ENCODE data around the gene MVB12B.

Gene MVB12B

DNA sequence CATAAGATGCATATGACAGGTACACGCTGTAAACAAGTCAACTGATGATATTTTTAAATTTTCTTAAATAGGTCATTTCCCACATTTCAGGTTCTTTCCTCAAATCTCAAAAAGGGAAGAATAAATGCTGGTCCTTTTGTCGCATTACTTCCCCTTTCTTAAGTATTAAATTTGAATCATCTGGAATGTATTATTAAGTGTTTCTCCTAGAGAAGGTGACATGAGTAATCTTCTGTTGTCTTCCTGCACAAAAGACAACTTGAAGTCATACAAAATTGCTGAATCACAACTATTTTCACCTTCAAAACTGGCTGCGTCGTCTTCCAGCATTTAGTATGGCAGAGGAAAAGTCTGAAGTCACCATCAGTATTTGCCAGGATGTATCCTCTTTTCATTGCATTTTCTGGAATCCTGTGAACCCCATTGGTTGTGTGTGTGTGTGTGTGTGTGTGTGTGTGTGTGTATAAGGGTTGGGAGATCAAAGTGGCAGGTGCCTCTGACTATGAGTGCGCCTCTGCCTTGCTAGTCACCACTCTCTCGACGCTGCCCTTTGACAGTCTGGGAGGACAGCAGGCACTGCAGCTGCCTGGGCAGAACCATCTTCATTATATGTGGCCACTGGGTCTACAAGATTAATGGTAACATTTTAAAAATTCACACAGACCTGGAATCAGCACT is 86.9 kb downstream of the MVB12B start:
- Mint-ChIP-seq H3K9me3 (no peaks in the 10 kb centered on the region), H3K4me3 (no peak overlapping the region), H3K27me3 (ENCODE audit: low read depth) (peaks cover 20% of the 10 kb centered on the region), H3K4me1 (ENCODE audit: low read depth) (peaks cover 41% of the 10 kb centered on the region), H3K36me3 (ENCODE audit: low read depth) (peaks cover 8% of the 10 kb centered on the region), H3K27ac (no peak overlapping the region)
- no peak for DNase-seq (ENCODE audit: low spot score)

DNA sequence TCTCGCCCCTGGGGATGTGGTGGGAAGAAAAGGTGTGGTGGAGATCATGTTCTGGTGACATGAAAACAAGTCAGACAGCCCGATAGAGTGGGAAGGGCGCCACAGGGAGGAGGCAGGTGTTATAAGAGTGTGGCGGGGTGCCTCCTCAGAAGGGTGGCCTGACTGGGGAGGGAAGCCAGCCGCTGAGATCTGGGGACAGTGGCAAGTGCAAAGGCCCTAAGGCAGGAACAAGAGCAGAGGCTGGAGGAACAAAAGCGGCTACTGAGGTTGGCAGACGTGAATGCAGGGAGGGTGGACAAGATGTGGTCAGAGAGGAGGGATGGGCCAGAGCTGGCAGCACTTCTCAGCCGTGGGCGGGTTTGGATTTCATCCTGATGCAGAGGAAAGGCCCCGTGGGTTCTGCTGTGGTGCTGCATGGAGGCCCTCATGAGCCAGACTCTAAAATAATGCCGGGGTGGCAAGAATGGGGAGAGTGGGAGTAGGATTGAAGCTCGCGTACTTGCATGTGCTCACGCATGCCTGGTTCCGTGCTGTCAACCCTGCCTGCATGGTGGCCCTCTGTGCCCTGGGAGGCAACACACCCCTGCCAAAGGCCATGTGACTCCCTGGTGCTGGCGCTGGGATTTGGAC is 89.2 kb downstream of the MVB12B start:
- H3K4me3 Mint-ChIP-seq = no peak overlapping the region
- no peak for DNase-seq (ENCODE audit: low spot score)
- peaks cover 4% of the 10 kb centered on the region for H3K36me3 Mint-ChIP-seq (ENCODE audit: low read depth)
- peaks cover 38% of the 10 kb centered on the region for H3K4me1 Mint-ChIP-seq (ENCODE audit: low read depth)
- no peaks in the 10 kb centered on the region for H3K9me3 Mint-ChIP-seq
- H3K27ac Mint-ChIP-seq = peak overlapping the region; percentile 37
- H3K27me3 Mint-ChIP-seq (ENCODE audit: low read depth) = peaks cover 31% of the 10 kb centered on the region

DNA sequence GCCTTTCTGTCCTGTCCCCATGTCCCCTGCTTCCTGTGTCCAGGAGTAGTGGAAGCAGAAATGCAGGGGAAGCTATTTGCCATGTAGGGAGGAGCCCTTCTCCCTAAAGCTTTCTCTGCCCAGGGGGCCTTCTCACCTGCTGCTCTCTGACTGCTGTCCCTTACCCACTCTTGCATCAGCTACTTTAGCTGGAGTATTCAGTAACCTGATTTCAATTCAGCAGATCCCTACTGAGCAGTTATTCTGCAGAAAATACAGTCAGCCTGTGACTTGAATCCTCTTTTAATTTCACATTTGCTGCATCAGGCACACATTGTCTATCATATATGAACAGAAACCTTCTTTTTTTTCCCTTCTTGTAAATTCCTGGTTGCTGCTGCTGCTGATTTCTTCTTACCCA is 90.4 kb downstream of the MVB12B start:
- Mint-ChIP-seq H3K4me3 (no peak overlapping the region), H3K27ac (no peak overlapping the region), H3K27me3 (ENCODE audit: low read depth) (peaks cover 39% of the 10 kb centered on the region), H3K9me3 (no peaks in the 10 kb centered on the region), H3K36me3 (ENCODE audit: low read depth) (peaks cover 4% of the 10 kb centered on the region), H3K4me1 (ENCODE audit: low read depth) (peaks cover 31% of the 10 kb centered on the region)
- no peak for DNase-seq (ENCODE audit: low spot score)

DNA sequence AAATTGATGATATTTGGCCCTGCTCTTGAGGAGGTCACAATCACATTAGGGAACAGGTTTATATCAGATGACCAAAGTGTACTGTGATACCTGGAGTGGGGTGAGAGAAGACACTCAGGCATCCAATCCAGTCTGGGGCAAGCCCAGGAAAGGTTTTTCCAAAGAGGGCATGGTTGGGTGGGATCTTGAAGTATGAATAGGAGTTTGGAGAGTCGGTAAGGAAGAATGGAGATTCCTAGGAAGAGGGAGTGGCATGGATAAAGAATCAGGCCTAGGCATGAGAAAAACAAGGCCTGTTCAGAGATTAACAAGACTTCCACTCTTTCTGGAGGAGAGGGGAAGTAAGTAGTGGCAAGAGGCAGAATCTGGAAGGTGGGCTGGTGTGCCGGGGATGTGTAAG is 91.1 kb downstream of the MVB12B start:
- Mint-ChIP-seq H3K4me3 (no peak overlapping the region), H3K27me3 (ENCODE audit: low read depth) (peaks cover 39% of the 10 kb centered on the region), H3K4me1 (ENCODE audit: low read depth) (peaks cover 27% of the 10 kb centered on the region), H3K36me3 (ENCODE audit: low read depth) (peaks cover 4% of the 10 kb centered on the region), H3K9me3 (no peaks in the 10 kb centered on the region), H3K27ac (no peak overlapping the region)
- DNase-seq (ENCODE audit: low spot score) = no peak

DNA sequence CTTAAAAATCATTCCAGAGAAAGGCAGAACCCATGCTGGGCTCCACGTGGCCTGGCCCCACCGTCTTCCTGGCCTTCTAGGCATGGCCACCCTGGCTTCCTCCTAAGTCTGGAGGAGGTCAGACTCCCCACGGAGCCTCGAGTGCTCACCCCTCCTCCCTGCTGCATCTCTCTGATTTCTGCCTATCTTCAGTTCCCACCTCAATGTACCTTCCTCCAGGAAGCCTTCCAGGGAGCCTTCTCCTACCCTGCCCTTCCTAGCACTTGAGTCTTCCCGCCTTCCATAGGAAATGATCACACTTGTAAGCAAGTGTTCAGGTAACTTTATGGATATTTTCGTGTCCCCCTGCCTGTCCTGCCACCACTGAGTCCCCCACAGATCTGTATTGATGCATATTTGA is 92.0 kb downstream of the MVB12B start:
- Mint-ChIP-seq H3K27ac (no peak overlapping the region), H3K27me3 (ENCODE audit: low read depth) (peaks cover 34% of the 10 kb centered on the region)

DNA sequence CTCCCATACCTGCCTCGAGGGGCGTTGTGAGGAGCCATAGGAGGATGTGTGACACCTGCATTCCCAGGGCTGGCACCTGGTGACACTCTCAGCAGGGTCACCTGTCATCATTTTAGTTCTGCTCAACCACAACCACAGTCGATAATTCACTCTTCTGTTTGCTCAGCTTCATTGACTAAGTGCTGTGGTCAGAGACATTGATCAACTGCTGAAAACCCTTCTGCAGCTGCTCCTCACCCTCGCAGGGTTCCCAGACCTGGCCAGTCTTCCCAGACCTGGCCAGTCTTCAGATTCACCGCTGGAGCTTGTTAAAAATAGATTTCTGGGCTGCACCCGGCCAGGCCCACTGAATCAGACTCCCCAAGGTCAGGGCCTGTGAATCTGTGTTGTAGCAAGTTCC is 92.8 kb downstream of the MVB12B start:
- peaks cover 4% of the 10 kb centered on the region for H3K36me3 Mint-ChIP-seq (ENCODE audit: low read depth)
- no peak overlapping the region for H3K27ac Mint-ChIP-seq
- no peak overlapping the region for H3K4me3 Mint-ChIP-seq
- peaks cover 35% of the 10 kb centered on the region for H3K27me3 Mint-ChIP-seq (ENCODE audit: low read depth)
- no peak for DNase-seq (ENCODE audit: low spot score)
- H3K9me3 Mint-ChIP-seq = no peaks in the 10 kb centered on the region
- H3K4me1 Mint-ChIP-seq (ENCODE audit: low read depth) = peaks cover 23% of the 10 kb centered on the region

More for the DNA sequence above, 92.0 kb downstream of the MVB12B start:
- H3K36me3 Mint-ChIP-seq (ENCODE audit: low read depth) = peaks cover 4% of the 10 kb centered on the region
- no peak overlapping the region for H3K4me3 Mint-ChIP-seq
- peaks cover 26% of the 10 kb centered on the region for H3K4me1 Mint-ChIP-seq (ENCODE audit: low read depth)
- no peaks in the 10 kb centered on the region for H3K9me3 Mint-ChIP-seq
- no peak for DNase-seq (ENCODE audit: low spot score)

DNA sequence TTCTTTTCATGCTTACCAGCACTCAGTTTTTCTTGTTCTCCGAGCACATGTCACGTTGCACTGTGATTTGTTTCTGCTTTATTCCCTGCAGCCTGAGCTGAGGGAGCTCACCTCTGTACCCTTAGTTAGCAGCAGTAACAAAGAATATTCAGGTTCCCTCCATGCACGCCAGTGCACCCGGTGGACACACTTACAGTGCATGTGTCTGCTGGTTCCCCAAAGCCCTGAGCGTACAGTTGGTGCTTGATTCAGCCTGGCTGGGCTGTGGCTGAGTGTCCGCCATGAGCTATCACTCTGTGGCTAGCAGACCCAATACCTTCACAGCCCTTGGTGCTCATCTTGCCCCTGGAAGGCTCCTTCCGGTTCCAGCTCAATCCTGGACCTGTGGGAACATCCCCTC is 93.5 kb downstream of the MVB12B start:
- Mint-ChIP-seq H3K4me1 (ENCODE audit: low read depth) (peaks cover 23% of the 10 kb centered on the region), H3K4me3 (no peak overlapping the region), H3K27ac (no peak overlapping the region), H3K36me3 (ENCODE audit: low read depth) (peaks cover 4% of the 10 kb centered on the region), H3K27me3 (ENCODE audit: low read depth) (peaks cover 36% of the 10 kb centered on the region), H3K9me3 (no peaks in the 10 kb centered on the region)
- no peak for DNase-seq (ENCODE audit: low spot score)

DNA sequence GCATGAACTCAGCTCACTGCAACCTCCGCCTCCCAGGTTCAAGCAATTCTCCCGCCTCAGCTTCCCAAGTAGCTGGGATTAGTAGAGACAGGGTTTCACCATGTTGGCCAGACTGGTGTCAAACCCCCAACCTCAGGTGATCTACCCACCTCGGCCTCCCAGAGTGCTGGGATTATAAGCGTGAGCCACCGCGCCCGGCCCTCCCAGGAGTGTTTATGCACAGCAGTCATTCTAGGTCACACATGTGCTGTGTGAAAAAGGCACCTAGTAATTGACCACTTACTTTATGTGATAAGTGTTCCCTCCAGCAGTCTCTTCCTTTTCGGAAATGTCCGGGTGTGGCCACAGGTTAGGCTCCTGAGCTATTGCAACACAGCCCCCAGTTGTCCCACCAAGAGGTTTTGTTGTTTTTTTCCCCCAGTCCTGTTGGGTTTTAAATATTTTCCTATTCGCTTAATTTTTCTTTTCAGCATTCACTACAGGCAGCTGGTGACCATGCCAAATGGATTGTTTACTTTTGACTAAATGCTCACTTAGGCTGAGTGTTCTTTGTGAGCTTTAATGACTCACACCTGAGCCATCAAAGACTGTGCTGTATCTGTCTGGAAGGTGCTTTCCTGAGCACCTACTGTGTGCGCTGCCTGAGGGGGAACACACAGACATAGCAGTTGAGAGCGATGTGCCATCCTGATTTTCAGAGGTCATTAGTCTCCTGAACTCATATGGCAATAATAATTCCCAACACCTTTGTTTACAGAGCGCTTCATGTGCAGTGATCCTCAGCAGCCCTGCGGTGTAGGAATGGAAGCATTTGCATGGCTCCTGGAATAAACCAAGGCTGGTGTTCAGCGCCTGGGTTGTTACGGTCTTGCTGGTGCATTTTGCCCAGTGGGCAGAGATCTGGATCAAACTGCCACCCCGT is 94.3 kb downstream of the MVB12B start:
- Mint-ChIP-seq H3K36me3 (ENCODE audit: low read depth) (peaks cover under 1% of the 10 kb centered on the region), H3K4me3 (no peak overlapping the region), H3K9me3 (no peaks in the 10 kb centered on the region), H3K27me3 (ENCODE audit: low read depth) (peaks cover 32% of the 10 kb centered on the region), H3K27ac (no peak overlapping the region), H3K4me1 (ENCODE audit: low read depth) (peaks cover 20% of the 10 kb centered on the region)
- no peak for DNase-seq (ENCODE audit: low spot score)

DNA sequence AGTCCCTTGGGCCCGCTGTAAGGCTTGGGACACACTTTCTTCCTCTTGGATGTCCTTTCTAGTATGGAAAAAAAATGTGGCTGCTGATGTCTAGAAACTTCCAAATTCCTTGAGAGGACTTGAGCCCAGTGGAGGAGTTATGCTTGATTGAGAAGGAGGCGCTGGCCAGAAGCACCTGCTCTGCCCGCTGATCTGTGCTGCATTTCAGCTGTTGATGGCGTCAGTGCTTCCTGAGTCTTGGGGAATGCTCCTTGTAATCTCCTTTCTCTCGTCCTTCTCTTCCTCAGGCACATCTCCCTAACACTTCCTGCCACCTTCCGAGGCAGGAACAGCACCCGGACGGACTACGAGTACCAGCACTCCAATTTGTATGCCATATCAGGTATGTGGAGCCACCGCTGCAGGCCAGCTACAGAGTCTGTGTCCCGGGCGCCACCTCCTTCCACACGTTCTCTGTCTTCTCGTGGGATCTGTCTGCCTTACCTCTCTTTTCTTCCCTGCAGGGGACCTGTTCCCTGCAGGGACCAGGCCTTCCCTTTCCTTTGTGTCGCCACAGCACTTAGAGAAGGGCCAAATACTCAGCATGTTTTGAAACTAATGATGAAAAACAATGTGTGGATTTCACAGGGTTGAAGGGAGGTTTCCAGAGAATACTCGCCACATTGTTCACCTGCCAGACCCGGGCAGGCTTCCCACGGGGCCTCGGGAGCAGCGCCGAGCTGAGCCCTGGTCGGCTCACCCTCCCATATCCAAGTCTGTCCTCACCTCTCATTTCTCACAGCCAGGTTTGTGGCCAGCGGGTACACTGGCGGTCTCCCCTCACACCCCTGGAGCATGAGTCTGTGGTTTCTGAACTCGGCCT is 95.2 kb downstream of the MVB12B start:
- H3K27me3 Mint-ChIP-seq (ENCODE audit: low read depth) = peaks cover 38% of the 10 kb centered on the region
- no peak overlapping the region for H3K27ac Mint-ChIP-seq
- no peak for DNase-seq (ENCODE audit: low spot score)
- H3K4me1 Mint-ChIP-seq (ENCODE audit: low read depth) = peaks cover 19% of the 10 kb centered on the region
- no peaks in the 10 kb centered on the region for H3K9me3 Mint-ChIP-seq
- H3K36me3 Mint-ChIP-seq (ENCODE audit: low read depth) = no peaks in the 10 kb centered on the region
- H3K4me3 Mint-ChIP-seq = no peak overlapping the region

DNA sequence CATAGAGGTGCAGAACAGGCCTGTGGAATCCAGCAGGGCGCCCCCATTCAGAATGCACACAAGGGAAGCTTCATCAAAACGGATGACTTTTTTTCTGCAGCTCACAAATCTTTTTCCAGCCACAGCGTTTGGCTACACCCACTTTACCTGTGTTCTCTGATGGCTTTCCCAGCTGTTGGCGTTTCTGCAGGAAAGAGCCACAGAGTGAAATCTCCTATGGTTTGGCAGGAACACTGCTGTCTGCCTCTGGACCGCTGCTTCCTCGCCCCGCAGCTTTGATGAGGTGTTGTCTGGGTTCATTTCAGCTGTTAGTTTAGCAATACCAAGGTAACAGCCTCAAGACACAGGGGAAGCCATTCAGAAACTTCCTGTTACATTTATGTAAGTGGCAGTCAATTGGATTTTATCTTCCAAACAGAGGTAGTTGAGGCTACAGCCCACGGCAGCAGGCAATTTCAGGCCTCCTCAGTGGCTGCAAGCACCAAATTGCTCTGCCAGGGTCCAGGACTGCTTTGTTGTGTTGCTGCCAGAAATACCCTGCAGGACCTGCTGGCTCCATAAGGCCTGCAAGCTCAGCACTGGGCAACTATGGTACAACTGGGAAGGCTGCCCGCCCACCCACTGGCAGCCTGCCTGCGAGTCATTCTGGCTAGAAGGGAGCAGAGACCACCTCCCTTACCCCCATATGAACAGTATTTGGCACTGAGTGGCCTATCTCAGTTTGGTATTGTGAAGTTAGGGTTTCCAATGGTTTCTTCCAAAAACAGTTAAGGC is 96.7 kb downstream of the MVB12B start:
- Mint-ChIP-seq H3K4me1 (ENCODE audit: low read depth) (peaks cover 17% of the 10 kb centered on the region), H3K9me3 (no peaks in the 10 kb centered on the region), H3K27ac (no peak overlapping the region), H3K36me3 (ENCODE audit: low read depth) (no peaks in the 10 kb centered on the region), H3K27me3 (ENCODE audit: low read depth) (peaks cover 52% of the 10 kb centered on the region), H3K4me3 (no peak overlapping the region)
- DNase-seq (ENCODE audit: low spot score) = no peak

DNA sequence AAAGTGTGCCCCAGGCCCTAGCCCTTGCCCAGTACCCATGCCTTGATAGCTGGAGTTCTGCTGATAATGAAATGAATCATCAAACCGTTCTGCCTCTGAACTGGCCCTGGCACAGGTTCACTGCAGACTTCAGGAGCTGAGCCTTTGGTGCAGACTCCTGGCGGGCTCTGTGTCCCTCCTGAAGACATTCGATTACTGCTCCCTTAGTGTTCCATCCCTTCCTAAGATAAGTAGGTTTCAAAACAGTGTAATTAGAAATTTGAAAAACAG is 97.2 kb downstream of the MVB12B start:
- H3K36me3 Mint-ChIP-seq (ENCODE audit: low read depth) = no peaks in the 10 kb centered on the region
- H3K27ac Mint-ChIP-seq = no peak overlapping the region
- H3K4me3 Mint-ChIP-seq = no peak overlapping the region
- H3K27me3 Mint-ChIP-seq (ENCODE audit: low read depth) = peaks cover 52% of the 10 kb centered on the region
- H3K4me1 Mint-ChIP-seq (ENCODE audit: low read depth) = peaks cover 17% of the 10 kb centered on the region
- DNase-seq (ENCODE audit: low spot score) = no peak
- no peaks in the 10 kb centered on the region for H3K9me3 Mint-ChIP-seq

DNA sequence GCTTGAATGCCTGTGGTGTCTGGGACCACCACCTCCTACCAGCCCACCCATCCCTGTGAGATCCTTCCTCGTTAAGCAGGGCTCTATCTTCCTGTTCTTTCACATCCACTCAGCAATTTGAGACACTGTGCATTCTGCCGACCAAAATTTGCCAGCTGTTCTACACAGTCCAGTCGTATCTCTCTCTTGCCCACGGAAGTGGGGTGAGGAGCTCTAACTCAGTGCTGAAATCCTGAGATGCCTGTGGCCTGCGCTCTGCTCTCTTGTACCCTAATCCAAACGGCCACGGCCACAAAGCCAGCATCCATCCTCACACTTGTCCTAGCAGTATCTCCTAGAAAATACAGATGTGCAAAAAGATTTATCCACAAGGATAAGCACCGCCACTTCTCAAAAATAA is 97.9 kb downstream of the MVB12B start:
- no peak overlapping the region for H3K27ac Mint-ChIP-seq
- H3K9me3 Mint-ChIP-seq = no peaks in the 10 kb centered on the region
- H3K36me3 Mint-ChIP-seq (ENCODE audit: low read depth) = no peaks in the 10 kb centered on the region
- no peak for DNase-seq (ENCODE audit: low spot score)
- H3K27me3 Mint-ChIP-seq (ENCODE audit: low read depth) = peaks cover 55% of the 10 kb centered on the region
- H3K4me1 Mint-ChIP-seq (ENCODE audit: low read depth) = peaks cover 17% of the 10 kb centered on the region
- H3K4me3 Mint-ChIP-seq = no peak overlapping the region

DNA sequence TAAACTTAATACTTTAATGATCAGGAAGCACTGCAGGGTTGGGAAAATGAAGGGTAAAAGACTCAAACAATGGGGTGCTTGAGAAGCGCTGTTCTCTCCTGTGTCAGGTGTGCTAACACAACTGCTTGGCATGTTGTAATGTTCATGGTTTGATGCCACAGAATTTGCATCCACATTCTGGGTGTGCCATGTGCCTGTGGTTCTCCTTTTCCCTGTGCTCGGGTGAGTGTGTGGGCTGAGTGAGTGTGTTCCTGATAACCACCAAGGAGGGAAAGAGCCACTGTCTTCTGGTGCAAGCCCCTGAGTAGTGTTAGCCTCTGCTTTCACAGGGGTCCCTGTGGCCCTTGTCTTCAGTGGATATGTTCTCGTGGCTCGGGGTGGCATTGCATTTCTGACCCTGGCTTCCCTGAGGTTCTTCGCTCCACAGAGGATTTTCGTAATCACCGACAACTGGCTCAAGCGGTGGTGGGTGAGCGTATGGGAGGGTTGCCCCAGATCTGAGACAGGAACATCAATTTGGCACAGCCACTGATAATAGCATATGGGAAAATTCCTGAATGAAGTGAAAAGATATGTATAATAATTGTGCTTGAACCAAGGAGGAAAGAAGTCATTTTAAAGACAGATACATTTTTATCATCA is 102.0 kb downstream of the MVB12B start:
- Mint-ChIP-seq H3K9me3 (no peaks in the 10 kb centered on the region), H3K36me3 (ENCODE audit: low read depth) (no peaks in the 10 kb centered on the region), H3K4me3 (no peak overlapping the region), H3K4me1 (ENCODE audit: low read depth) (peaks cover 3% of the 10 kb centered on the region), H3K27ac (no peak overlapping the region), H3K27me3 (ENCODE audit: low read depth) (peaks cover 64% of the 10 kb centered on the region)
- DNase-seq (ENCODE audit: low spot score) = no peak
